ENCODE measurements around the gene SLC52A3. TPM values are rescaled to one million over a fixed set of nuclear protein-coding genes. Genes with fewer than 3 reads are reported as not detected.

SLC52A3 gene
- total RNA-seq, 1 donor from 2014 or later: 1.7 TPM

- no peak for DNase-seq (ENCODE audit: low spot score)
Measured at GRCh38 chr20:766906-767305, 1.4 kb downstream of the SLC52A3 start.

GRCh38 chr20:764255-764654 lies 4.0 kb downstream of the SLC52A3 start:
- no peak for DNase-seq (ENCODE audit: low spot score)

- DNase-seq (ENCODE audit: low spot score): no peak
Measured at GRCh38 chr20:761418-762381, 6.6 kb downstream of the SLC52A3 start.

GRCh38 chr20:760751-761417 lies 7.4 kb downstream of the SLC52A3 start:
- DNase-seq (ENCODE audit: low spot score): peak; percentile 16

GRCh38 chr20:757506-757905 lies 10.8 kb downstream of the SLC52A3 start:
- no peak for DNase-seq (ENCODE audit: low spot score)

DNA sequence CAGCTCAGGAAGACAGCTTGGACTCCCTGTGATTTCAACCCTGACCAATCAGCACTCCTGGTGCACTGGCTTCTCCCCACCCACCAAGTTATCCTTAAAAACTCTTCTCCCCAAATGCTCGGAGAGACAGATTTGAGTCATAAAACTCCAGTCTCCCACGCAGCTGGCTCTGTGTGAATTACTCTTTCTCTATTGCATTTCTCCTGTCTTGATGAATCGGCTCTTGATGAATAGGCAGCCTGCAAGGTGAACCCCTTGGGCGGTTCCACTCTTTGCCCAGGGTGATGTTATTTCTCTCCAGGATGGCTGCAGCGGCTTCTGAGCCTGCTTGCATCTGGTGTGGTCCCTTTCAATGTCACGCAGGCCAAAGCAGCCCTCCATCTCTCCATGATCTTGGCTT lies 12.4 kb downstream of the SLC52A3 start:
- no peak for DNase-seq (ENCODE audit: low spot score)

GRCh38 chr20:754904-755303 lies 13.4 kb downstream of the SLC52A3 start:
- DNase-seq (ENCODE audit: low spot score): no peak

DNA sequence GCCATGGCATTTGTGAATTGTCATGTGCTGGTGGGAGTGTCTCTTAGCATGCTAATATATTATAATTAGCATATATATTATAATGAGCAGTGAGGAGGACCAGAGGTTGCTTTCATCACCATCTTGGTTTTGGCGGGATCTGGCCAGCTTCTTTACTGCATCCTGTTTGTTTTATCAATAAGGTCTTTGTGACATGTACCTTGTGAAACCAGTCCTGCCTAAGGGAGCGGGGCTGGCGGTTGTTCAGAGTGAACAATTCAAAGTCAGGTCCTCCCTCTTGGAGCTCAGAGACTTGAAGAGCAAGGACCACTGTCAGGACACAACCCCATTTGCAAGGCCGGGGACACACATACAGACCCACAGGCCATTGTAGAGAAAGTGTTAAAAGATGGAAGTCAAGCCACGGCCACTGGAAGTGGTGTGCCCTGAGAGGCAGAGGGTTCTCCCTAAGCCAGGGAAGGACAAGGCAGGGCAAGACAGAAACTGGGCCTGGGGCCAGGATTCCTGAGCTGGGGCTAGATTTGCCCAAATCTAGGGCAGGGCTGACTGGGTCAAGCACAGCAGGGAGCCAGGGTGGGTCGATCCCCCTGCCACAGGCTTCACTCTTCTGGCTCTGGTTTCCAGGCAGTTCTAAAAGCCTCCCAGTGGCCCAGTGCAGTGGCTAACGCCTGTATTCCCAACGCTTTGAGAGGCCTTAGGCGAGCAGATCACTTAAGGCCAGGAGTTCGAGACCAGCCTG lies 14.2 kb downstream of the SLC52A3 start:
- DNase-seq (ENCODE audit: low spot score): no peak

DNA sequence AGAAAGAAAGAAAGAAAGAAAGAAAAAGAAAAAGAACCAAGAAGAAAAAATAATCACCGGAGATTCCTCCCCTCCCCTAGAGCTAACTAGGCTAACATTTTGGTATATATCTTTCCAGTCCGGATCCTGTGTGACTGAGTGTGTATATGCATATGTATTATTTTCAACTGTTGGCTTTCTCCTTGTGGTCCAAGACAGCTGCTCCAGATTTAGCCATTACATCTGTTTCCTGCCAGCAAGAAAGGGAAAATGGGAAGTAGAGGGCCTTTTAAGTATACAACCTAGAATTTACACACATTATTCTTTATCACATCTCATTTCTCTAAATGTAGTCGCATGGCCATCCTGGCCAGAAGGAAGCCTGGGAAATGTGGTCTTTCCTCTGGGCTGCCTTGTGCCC lies 15.2 kb downstream of the SLC52A3 start:
- no peak for DNase-seq (ENCODE audit: low spot score)

DNA sequence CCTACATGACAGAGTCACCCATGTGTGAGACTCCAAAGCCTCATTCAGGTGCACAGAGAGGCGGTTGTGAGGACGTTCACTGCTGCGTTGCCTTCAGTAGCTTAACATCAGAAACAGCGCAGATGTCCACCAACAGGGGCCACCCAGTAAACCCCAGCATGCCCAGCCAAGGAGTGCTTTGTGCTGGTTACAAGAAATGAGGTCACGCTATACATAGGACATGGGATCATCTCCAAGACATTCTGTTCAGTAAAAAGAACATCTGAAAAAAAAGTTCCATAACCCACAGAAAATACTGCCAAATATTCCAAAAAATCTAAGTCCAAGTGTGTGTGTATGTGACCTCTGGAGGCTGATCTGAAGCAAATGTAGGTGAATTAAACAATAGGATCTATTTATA lies 16.0 kb downstream of the SLC52A3 start:
- no peak for DNase-seq (ENCODE audit: low spot score)

DNA sequence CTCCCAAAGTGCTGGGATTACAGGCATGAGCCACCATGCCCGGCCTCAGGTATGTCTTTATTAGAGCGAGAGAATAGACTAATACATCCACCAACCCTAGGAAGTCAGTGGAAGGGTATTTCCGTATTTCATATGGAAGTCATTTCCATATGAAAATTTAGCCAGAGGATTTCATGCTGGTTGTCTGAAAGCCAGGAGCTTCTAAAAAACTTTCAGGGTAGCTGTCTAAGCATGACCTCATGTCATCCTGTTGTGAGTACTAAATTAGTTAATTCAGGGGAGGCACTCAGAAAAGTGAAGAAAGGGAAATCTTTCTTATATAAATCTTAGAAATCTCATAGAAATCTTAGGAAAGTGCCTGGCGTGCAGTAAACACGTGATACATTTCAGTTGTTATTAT lies 16.5 kb downstream of the SLC52A3 start:
- no peak for DNase-seq (ENCODE audit: low spot score)

DNA sequence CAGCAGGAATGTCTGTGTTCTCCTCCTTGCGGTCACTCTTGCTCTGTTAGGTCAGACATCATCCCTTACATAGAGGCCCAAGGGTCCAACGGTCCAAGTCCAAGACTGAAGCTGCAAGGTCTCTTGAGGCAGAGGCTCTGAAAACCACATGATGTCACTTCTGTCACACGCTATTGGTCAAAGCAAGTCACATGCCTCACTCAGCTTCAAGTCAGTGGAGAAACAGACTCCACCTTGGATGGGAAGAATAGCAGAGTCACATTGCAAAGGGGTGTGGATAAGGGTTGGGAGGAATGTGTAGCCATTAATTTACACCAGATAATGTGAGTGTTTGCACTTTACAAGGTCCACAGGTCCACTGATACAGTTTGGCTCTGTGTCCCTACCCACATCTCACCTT lies 17.5 kb downstream of the SLC52A3 start:
- no peak for DNase-seq (ENCODE audit: low spot score)

GRCh38 chr20:745683-746301 lies 22.5 kb downstream of the SLC52A3 start:
- no peak for DNase-seq (ENCODE audit: low spot score)

DNA sequence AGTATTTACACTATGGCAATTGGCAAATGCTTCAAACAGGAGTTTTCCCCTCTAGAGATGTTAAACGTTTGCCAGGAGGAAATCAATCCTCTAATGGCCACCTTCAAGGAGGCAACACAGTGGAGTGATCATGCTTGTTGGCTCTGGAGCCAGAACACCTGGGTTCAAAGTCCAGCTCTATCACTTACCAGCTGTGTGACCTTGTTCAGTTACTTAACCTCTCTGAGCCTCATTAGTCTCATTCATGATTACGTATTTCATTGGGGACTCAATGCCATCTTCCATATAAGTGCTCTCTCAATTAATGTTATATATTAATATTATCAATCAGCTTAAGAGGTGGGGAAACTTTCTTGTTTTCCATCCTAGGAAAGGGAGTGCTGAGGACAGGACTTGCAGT lies 26.1 kb downstream of the SLC52A3 start:
- DNase-seq (ENCODE audit: low spot score): no peak

DNA sequence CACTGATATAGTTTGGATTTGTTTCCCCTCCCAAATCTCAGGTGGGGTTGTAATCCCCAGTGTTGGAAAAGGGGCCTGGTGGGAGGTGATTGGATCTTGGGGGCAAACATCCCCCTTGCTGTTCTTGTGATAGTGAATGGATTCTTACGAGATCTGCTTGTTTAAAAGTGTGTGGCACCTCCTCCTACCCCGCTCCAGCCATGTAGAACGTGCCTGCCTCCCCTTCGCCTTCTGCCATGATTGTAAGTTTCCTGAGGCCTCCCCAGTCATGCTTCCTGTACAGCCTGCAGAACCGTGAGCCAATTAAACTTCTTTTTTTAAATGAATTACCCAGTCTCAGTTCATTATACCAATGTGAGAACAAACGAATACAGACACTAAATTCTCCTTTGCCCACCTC lies 26.7 kb downstream of the SLC52A3 start:
- DNase-seq (ENCODE audit: low spot score): no peak

DNA sequence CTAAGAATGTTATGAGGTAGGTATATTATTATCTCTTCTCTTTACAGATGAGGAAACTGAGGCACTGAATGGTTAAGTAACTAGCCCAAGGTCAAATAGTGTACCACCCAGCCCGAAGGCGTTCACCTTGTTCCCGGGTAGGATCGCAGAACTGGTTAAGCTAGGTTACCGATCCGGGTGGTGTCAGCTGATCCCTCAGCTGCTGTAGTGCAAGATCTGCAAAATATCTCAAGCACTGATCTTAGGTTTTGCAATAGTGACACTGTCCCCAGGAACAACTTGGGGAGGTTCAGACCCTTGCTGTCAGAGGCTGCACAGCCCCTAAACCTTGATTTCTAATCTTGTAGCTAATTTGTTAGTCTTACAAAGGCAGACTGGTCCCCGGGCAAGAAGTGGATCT lies 28.1 kb downstream of the SLC52A3 start:
- DNase-seq (ENCODE audit: low spot score): no peak

GRCh38 chr20:739736-740135 lies 28.6 kb downstream of the SLC52A3 start:
- no peak for DNase-seq (ENCODE audit: low spot score)

- DNase-seq (ENCODE audit: low spot score): no peak
Measured at GRCh38 chr20:733861-734260, 34.4 kb downstream of the SLC52A3 start.

DNA sequence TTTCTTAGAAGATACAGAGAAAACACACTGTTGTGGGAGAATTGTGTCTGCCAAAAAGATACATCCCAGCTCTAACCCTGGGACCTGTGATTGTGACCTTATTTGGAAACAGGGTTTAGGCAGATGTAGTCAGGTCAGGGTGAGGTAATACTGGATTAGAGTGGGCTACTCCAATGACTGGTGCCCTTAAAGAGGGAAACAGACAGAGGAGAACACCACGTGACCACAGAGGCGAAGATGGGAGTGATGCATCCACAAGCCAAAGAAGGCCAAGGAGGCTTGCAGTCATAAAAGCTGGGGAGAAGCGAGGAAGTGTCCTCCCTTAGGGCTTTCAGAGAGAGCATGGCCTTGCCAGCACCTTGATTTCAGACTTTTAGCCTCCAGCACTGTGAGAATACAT lies 35.6 kb downstream of the SLC52A3 start:
- peak; percentile 10 for DNase-seq (ENCODE audit: low spot score)

- DNase-seq (ENCODE audit: low spot score): no peak
Measured at GRCh38 chr20:731891-732560, 36.3 kb downstream of the SLC52A3 start.

DNA sequence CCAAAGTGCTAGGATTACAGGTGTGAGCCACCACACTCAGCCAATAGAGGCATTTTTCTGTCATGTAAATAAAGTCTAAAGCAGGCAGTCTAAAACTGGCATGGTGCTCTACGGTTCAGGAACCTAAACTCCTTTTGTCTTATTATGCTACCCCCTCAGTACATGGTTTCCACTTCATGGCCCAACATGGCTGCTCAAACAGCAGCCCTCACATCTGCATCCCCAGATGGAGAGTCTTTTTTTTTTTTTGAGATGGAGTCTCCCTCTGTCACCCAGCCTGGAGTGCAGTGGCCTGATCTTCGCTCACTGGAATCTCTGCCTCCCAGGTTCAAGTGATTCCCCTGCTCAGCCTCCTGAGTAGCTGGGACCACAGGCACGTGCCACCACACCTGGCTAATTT lies 38.3 kb downstream of the SLC52A3 start:
- DNase-seq (ENCODE audit: low spot score): no peak

All from umbilical cord (tissue), 2 donors.